ENCODE measurements around the gene ZFYVE26.

ZFYVE26 gene

DNA sequence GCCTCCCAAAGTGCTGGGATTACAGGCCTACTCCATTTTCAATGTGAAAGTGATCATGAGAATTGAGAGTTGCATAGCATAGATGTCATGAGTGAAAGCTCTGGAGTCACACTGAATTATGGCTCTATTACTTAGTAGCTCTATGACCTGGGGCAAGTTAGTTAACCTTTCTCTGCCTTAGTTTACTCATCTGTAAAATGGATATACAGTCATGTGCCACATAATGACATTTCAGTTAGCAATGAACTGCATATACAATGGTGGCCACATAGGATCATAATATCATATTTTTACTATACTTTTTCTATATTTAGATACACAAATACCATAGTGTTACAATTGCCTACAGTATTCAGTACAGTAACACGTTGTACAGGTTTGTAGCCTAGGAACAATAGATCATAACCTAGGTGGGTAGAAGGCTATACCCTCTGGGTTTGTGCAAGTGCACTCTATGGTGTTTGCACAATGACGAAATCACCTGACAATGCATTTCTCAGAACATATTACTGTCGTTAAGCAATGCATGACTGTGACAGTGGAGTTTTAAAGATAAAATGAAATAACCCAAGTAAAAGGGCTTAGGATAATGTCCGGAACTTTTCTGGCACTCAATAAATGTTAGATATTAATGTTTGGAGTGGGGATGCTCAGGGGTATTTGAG, 53.1 kb downstream of the ZFYVE26 start:
- intact Hi-C loops (cut with DNase I): no loop called here
- no peak for DNase-seq

DNA sequence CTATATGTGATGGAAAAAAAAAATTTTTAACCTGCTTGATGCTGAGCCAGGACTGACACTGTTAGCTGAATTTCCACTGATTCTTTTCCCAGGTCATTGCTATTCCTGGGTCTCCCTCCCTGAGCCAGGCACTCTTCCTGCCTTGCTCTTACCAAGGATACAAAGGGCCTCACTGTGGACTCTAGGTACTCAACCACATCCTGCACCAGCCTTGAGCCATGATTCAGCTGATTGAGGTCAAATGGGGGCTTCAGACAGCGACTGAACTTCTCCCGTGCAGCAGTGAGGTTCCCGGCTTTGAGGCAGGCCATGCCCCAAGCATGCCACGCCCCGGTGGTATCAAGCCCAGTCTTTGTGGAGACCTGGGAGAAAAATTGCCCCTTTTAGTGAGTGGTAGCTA, 54.3 kb downstream of the ZFYVE26 start:
- intact Hi-C loops (cut with DNase I): no loop called here
- no peak for DNase-seq

DNA sequence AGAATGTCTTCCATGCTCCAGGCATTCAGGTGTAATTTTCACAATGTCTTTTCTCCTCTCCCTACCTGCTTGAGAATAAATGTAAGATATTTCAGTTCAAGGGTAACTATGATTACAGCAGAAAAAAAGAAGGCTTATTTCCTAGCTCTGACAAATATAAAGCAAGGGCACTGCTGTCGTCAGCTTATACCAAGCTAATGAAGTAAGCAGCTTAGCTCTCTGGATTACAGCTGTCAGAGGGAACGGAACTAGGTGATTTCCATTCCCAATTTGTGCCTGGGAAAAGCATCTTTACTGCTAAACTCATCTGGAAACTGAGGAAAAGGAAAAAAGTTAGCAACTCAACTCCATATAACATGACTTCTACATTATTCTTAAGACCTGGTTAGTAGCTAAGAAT, 56.5 kb downstream of the ZFYVE26 start:
- intact Hi-C loops (cut with DNase I): no loop called here
- no peak for DNase-seq

DNA sequence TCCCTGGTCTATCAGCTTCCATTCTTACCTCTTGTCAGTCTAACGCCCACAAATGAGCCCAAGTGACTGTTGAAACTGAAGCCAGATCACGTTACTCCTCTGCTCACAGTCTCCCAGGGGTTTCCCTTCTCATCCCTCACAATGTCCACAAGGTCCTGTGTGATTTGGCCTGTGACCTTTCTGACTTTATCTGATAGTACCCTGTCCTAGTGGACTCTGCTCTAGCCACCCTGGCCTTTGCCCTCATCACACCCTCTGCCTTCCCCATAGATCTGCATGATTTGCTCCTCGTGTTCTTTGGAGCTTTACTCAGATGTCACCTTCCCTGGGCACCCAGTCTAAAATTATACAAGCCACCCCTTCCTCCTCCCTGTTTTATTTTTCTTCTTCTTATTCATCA, 59.2 kb downstream of the ZFYVE26 start:
- intact Hi-C loops (cut with DNase I): no loop called here
- no peak for DNase-seq

DNA sequence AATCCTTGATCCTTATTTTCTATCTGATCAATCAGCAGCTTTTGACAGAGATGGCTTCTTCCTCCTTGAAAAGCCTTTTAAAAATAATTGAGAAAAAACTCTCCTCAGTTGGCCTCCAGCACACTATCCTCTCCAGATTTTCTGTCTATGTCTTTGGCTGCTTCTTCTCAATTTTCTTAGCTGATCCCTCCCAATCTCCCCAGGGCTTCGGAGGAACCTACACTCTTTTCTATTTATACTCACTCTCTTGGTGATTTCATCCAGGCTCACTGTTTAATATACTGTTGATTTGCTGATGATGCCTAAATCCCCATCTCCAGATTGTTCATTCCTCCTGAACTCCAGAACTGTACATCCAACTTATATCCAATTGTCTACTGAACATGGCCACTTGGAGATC, 59.9 kb downstream of the ZFYVE26 start:
- intact Hi-C loops (cut with DNase I): no loop called here

DNA sequence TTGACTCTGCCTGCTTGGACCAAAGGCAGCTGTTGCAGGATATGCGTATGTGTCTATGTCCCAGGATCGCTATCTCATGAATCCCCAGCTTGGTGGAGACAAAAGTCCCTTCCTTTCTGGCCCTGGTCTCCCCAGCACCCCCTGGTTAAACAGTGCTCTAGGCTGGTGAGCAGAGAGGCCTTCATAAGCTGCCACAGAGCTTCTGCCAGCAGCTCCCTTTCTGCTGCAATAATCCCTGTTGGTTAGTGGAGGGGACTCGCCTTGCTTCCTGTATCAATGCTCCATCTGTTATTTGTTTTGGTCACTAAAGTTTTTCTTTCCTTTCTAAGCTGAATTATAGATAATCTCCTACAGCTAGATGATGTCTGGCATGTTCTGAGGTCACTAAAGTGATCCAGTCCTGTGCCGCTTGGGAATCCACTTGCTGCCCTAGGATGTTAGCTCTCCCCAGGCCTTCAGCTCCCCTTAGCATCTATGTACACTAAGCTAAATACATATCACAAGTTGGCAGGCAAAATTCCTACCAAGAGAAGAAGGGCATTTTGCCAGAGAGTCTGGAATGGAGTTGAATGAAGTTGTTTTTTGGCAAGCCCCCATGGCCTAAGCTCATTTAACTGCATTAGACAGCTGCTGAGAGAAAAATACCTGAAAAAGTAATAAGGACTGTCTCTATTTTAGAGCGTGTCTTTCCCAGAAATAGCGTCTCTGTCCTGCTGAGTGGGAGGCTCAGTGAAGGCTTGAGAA, 66.9 kb downstream of the ZFYVE26 start:
- intact Hi-C loops (cut with DNase I): no loop called here

More for the DNA sequence above, 59.9 kb downstream of the ZFYVE26 start:
- peak in 2 of 42 donors; percentile 27 to 37 for DNase-seq

DNA sequence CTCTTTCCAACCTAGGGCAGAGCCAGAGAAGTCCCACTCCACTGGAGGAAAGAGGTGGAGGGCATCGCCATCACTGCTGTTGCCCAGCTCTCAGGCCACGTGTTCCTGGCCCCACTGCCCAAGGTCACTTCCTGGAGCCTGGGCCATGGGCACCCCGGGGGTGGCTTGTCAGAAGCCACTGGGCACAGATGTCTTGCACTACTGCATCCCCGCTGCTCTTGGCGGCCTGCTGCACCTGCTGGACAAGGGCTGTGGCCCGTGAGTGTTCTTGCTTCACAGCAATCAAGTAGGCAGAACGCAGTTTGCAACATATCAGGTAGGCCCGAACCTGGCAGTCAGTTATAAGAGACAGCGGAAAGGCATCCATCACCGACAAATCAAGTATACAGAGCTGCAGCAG, 68.1 kb downstream of the ZFYVE26 start:
- DNase-seq: no peak
- intact Hi-C loops (cut with DNase I): no loop called here

More for the DNA sequence above, 66.9 kb downstream of the ZFYVE26 start:
- DNase-seq: no peak

DNA sequence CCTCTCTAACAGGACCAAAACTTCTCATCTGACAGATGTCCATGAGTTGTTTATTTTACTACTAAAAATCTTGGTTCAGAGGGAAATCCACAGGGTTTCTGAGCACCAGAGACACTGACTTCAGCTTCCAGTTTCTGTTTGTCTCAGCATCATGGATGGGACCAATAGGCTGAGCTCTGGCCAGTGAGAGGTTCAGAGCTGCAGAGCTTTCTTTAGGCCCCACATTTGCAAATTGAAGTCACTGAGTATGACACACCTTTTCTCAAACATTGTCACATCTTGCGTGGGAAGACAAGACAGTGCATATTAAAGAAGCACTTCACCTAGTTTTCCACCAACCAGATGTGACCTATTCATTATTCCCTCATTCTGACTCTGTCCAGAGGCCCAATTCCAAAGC, 69.5 kb downstream of the ZFYVE26 start:
- intact Hi-C loops (cut with DNase I): no loop called here

DNA sequence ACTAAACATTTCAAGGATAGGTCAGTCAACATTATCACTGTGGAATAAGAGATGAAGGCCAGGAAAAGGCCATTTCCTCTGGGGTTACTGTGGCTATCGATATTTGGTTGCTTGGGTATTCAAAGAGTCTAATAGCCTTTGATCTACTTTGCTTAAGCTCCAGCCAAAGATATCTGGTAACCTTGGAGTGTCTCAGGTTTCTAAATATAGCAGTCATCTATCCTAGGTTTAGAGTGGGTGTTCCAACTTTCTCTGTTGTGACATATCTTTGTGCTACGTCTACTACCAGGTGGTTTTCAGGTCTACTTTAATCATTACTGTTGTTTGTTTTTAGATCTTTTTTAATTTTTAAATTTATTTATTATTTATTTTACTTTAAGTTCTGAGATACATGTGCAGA, 72.3 kb downstream of the ZFYVE26 start:
- intact Hi-C loops (cut with DNase I): no loop called here
- no peak for DNase-seq

More for the DNA sequence above, 69.5 kb downstream of the ZFYVE26 start:
- peak in 4 of 42 donors; percentile 20 to 52 (median 36) for DNase-seq

DNA sequence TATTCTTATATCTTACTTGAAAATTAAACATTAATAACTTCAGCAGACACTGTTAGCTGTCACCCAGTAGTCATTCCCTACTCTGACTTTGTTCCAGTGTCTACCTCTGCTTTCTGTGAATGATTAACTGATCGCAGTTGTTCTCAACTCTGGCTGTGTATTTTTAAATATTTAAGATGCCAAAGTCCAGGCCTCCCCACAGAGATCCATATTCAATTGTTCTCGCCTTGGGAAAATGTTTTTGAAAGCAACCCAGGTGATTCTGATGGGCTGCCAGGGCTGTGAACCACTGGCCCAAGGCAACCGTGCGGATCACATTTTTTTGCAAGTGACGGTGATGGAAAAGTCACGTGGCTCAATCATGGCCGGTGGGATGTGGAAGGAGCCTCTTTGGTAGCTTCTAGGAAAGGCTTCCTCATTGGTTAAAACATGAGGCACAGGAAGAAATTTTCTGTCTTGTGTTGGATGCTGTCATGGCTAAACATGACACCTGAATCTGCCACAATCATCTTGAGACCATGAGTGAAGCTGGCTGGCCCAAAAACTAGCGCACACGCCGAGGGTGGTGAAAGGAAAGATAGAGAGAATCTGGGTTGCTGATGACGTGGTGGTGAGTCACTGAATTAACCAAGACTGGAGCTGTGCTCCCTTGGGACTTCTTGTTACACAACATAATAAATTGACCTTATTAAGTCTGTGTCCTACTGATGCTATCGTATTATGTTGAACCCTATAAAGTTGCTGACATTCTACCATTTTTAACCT, 77.5 kb downstream of the ZFYVE26 start:
- DNase-seq: peak; percentile 20 to 88 (median 60)
- intact Hi-C loops (cut with DNase I): no loop called here

DNA sequence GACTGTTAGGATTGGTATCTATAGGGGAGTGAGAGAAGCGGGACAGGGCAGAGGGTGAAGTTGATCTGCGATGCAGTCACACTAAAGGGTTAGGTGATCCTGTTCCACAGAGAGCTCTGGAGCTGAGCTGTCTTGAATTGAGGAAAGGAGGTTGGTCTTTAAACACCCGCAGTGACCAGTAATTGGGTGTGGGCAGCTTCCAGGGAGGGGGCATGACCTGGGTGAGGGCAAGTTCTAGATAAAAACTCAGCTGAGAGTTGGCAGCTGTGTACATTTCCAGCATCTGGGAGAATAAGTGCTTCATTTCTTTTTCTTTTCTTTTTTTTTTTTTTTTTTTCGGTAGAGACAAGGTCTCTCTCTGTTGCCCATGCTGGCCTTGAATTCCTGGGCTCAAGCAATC, 79.6 kb downstream of the ZFYVE26 start:
- intact Hi-C loops (cut with DNase I): no loop called here

DNA sequence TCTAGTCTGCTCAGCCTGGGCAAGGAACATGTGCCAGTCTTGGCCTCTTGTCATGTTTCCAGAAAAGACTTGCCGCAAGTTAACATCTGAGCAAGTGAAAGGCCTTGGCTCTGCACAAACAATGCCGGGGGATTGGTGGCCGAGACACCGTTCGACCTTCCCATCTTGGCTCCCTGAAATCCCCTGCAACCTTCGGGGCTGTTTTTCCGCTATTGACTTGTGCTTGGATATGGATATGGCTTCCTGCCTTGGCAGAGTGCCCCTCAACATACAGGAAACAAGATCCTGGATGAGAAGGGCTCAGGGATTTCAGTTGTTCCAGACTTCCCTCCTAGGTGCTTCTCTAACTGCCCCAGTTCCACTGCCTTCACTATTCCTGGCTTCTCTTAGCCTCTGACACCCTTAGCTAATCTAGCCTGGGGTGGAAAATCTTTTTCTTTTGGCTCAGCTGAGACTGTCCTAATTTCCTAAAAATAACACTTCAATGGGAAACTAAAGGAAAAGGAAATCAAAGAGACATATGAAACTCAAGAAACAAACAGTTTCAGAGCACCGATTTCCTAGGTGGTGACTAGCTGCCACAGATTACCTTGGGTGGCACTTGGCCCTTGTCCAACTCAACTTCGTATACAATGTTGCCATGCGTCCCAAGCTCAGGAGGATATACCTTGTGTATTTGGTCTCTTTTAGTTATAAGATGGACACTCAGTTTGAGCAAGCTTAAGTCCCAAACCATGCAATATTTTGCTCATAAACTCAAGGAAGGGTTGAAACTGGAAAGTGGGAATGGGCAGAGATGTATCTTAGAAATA, 80.8 kb downstream of the ZFYVE26 start:
- DNase-seq: no peak

More for the DNA sequence above, 79.6 kb downstream of the ZFYVE26 start:
- DNase-seq: no peak

DNA sequence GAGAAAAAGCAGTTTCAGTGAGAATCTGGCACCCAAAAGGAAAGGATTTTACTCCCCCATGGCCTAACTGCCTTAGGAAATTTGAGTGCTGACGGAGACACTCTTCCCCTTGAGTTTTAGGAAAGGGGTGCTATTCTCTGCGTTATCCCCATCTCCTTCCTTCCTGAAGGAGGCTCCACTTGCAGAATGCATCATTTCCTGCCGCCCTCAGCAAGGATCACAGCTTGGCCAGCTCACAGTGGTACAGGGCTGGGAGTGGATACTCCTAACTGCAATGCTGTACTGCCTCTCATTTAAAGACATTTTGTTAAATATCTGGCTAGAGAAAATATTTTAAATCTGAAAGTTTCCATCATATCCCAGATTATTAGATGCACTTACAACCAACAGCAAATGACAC, 81.7 kb downstream of the ZFYVE26 start:
- no peak for DNase-seq
- intact Hi-C loops (cut with DNase I): no loop called here

More for the DNA sequence above, 80.8 kb downstream of the ZFYVE26 start:
- intact Hi-C loops (cut with DNase I): no loop called here

DNA sequence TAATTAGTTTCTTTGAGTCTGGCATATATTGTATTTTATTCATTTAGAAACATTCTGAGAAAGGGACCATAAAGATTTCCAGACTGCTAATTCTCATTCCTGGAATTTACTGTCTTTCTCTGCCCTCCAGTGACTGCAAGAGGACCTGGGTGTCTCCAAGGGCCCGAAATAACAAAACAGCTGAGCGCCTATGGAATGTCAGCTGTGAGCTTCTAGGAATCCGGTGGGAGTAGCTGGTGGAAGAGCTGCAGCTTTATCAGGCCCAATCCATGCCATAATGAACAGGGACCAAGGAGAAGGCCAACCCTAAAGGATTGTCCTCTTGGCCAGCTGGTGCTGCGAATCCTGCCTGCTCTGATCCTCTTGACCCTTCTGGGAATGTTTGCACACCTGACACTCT, 82.8 kb downstream of the ZFYVE26 start:
- DNase-seq: no peak
- intact Hi-C loops (cut with DNase I): no loop called here

DNA sequence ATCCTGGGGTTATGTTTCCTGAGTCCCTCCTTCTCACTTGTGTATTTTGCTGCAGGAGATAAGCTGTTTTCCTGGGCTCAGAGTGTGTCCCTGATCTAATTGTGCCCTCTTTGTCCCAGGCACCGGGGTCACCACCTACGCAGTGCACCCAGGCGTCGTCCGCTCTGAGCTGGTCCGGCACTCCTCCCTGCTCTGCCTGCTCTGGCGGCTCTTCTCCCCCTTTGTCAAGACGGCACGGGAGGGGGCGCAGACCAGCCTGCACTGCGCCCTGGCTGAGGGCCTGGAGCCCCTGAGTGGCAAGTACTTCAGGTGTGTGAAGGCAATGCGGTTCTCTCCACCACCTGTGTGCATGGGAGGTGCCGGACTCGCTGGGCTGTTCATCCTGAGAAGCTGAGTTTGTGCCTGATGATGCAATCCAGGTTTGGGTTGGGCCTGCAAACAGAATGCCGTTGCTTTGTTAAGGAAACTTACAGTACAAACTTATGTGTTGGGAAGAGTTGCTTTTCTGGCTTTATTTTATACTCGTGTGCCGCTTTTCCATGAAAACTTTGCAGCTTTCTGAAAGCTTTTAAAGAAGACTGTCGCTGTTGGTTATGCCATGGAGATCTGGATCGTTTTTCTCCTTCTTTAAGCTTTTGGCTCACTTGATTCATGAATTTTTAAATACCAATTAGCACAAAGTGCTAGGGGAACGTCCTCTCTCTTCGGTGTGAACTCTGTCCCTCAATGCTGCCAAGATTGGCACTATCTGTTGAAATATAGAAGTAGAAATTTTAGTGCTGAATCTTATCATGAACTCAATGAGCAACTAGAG, 87.1 kb downstream of the ZFYVE26 start:
- intact Hi-C loops (cut with DNase I): no loop called here
- DNase-seq: peak in 1 of 42 donors; percentile 37

DNA sequence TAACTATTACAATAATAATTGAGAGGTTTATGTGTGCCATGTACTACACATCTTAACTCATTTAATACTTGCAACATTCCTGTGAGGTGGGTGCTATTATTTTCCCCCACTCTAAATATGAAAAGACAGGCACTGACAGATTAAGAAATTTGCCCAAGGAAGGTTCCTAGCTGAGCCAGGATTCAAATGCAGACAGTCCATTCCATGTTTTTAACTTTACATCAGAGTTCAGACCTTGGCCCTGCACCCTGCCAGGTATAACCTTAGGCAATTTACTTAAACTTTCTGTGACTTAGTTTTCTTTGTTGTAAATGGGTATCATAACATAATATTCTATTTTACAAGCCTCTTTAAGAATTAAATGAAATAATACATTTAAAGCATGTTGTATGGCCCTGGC, 88.1 kb downstream of the ZFYVE26 start:
- intact Hi-C loops (cut with DNase I): no loop called here
- no peak for DNase-seq

DNA sequence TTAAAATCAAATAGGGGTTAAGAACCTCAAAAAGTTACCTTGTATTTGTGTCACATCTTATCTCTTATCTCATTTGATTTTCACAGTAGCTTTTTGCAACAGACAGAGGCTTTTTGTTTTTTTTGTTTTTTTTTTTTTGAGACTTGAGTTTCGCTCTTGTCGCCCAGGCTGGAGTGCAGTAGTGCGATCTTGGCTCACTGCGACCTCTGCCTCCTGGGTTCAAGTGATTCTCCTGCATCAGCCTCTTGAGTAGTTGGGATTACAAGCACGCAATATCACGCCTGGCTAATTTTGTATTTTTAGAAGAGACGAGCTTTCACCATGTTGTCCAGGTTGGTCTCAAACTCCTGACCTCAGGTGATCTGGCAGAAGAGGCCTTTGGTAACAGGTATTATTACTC, 89.0 kb downstream of the ZFYVE26 start:
- intact Hi-C loops (cut with DNase I): no loop called here
- DNase-seq: no peak

DNA sequence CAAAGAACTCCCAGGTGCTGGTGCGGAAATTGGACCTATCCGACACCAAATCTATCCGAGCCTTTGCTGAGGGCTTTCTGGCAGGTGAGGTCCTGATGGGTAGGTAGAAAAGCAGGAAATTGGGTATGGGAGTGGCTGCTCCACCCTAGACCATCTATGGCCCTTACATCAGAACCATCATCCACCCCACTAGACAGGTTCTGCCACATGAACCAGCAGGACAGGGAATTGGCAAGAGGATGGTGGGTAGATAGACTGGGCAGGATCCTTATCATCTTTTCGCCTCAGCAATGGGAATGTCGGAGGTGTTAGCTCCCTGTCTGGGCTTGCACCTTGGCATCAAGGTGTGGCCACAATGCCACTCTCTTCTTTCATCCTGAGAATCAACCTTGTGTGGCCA, 91.2 kb downstream of the ZFYVE26 start:
- intact Hi-C loops (cut with DNase I): no loop called here
- no peak for DNase-seq

All from head of caudate nucleus (tissue), 42 donors.